ENCODE measurements around the gene NDUFS6. TPM values are rescaled to one million over a fixed set of nuclear protein-coding genes. Genes with fewer than 3 reads are reported as not detected.

The NDUFS6 gene
- total RNA-seq, 1 experiment from 2014 or later: 104 TPM

DNA sequence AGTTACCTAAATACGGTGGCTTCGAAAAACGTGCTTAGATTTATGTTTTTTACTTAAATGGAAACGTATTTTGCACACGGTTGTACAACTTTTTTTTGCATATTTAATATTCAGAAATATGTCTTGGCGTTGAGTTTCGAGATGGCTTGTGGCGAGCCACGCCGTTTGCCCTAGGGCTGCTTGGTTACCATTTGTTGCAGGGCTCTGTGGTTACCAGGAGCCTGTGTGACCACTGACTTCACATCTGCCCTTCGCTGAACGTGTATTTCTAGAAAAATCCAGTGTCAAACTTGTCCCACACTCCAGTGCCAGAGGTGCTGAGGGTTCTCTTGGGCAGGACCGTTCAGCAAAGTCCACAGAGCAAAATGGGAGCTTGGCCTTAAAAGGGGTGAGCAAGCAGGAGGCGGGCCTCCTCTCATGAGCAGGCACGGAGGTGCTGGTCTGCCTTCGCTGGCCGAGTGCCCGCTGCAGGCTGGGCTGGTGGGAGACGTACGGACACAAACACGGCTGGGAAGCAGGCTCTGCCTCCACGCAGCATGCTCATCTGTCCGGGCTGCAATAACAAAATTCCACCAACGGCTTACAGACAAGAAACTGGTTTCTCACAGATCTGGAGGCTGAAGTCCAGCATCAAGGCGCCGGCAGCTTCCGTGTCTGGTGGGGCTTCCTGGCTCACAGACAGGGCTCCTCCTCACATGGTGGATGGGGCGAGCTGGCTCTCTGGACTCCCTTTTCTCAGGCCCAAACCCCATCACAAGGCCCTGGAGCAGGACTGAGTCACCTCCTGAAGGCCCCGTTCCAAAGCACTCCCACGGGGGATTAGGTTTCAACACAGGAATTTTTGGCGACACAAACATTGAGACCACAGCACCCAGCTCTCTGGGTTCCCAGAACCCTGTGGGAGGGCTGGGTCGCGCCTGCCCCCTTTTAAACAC lies 7.0 kb upstream of the NDUFS6 start:
- no peak overlapping the region for H3K4me3 ChIP-seq (ENCODE audit: low read length)
- peak overlapping the region; percentile 21; the same call in 1 of the 2 replicates for H3K9ac ChIP-seq (ENCODE audit: low read length)
- TF ChIP-seq, protein P1, sequence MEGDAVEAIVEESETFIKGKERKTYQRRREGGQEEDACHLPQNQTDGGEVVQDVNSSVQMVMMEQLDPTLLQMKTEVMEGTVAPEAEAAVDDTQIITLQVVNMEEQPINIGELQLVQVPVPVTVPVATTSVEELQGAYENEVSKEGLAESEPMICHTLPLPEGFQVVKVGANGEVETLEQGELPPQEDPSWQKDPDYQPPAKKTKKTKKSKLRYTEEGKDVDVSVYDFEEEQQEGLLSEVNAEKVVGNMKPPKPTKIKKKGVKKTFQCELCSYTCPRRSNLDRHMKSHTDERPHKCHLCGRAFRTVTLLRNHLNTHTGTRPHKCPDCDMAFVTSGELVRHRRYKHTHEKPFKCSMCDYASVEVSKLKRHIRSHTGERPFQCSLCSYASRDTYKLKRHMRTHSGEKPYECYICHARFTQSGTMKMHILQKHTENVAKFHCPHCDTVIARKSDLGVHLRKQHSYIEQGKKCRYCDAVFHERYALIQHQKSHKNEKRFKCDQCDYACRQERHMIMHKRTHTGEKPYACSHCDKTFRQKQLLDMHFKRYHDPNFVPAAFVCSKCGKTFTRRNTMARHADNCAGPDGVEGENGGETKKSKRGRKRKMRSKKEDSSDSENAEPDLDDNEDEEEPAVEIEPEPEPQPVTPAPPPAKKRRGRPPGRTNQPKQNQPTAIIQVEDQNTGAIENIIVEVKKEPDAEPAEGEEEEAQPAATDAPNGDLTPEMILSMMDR (conservative IDR thresholded peaks at IDR 0.05; ENCODE audit: low read depth, low read length): no peak
- TF ChIP-seq EZH2phosphoT487 (IDR thresholded peaks at IDR 0.05; ENCODE audit: borderline replicate concordance, low read length): no peak
- TF ChIP-seq EZH2 (IDR thresholded peaks at IDR 0.05; ENCODE audit: low read length, unreplicated experiment): no peak
- H3K9me2 ChIP-seq (replicated peaks; ENCODE audit: low read length): no peaks in the 10 kb centered on the region
- H3K36me3 ChIP-seq (ENCODE audit: low read depth, low read length): peaks cover 17% of the 10 kb centered on the region
- H3K27ac ChIP-seq (ENCODE audit: low read length): peak overlapping the region; percentile 70
- no peaks in the 10 kb centered on the region for H3K27me3 ChIP-seq (ENCODE audit: low read length)
- ChIA-PET CTCF (no interaction called here), POLR2A (ENCODE audit: unreplicated experiment) (no interaction called here)
- peaks cover 12% of the 10 kb centered on the region; the same call in 1 of the 2 replicates for H4K20me1 ChIP-seq (ENCODE audit: low read length)
- intact Hi-C loops (cut with micrococcal nuclease): no loop called here
- DNase-seq (peak; percentile 80), ATAC-seq (peak; percentile 44)
- peak overlapping the region; percentile 35 for H3K4me2 ChIP-seq (ENCODE audit: low read length)
- H3F3A ChIP-seq (ENCODE audit: low read length, unreplicated experiment): no peaks in the 10 kb centered on the region
- no peaks in the 10 kb centered on the region for H3K9me3 ChIP-seq (ENCODE audit: low read length)
- H3K79me2 ChIP-seq (ENCODE audit: low read length): peaks cover 27% of the 10 kb centered on the region
- BruUV-seq (replicated peaks): no TSS peak
- H2AFZ ChIP-seq (ENCODE audit: low read length): no peak overlapping the region
- H3K4me1 ChIP-seq (ENCODE audit: insufficient read depth, low read length): peaks cover 68% of the 10 kb centered on the region

DNA sequence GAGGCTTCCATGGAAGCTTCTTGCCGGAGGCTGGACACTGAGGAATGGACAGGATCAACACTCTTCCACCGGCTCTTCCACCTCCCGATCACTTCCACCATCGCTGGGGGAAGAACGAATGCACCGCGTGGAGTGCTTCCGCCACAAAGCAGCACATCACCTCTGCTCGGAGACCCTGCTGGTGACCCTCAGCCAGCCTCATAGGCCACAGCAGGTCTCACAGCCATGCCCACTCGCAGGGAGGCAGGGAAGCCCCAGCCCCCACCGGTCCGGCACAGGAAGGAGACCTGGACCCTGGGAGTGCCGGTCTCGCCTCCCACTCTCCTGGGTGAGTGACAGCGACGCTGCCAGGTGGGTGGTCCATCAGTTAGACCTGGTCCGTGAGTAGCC lies 6.3 kb upstream of the NDUFS6 start:
- Histone ChIP-seq H3K4me1 (ENCODE audit: insufficient read depth, low read length) (peaks cover 62% of the 10 kb centered on the region), H3K27ac (ENCODE audit: low read length) (peak overlapping the region; percentile 63), H3K27me3 (ENCODE audit: low read length) (no peaks in the 10 kb centered on the region), H3K9me2 (replicated peaks; ENCODE audit: low read length) (no peaks in the 10 kb centered on the region), H4K20me1 (ENCODE audit: low read length) (peaks cover 12% of the 10 kb centered on the region; the same call in 1 of the 2 replicates), H3K9ac (ENCODE audit: low read length) (peak overlapping the region; percentile 20; the same call in 1 of the 2 replicates), H3K4me3 (ENCODE audit: low read length) (no peak overlapping the region), H3F3A (ENCODE audit: low read length, unreplicated experiment) (no peaks in the 10 kb centered on the region), H3K79me2 (ENCODE audit: low read length) (peaks cover 30% of the 10 kb centered on the region), H3K4me2 (ENCODE audit: low read length) (peak overlapping the region; percentile 35), H2AFZ (ENCODE audit: low read length) (no peak overlapping the region), H3K9me3 (ENCODE audit: low read length) (no peaks in the 10 kb centered on the region), H3K36me3 (ENCODE audit: low read depth, low read length) (peaks cover 17% of the 10 kb centered on the region)
- no TSS peak for BruUV-seq (replicated peaks)
- intact Hi-C loops (cut with micrococcal nuclease): no loop called here
- no peak for DNase-seq
- no peak for TF ChIP-seq EZH2phosphoT487 (IDR thresholded peaks at IDR 0.05; ENCODE audit: borderline replicate concordance, low read length)
- TF ChIP-seq EZH2 (IDR thresholded peaks at IDR 0.05; ENCODE audit: low read length, unreplicated experiment): no peak
- TF ChIP-seq, protein P1 (conservative IDR thresholded peaks at IDR 0.05; ENCODE audit: low read depth, low read length): no peak
- ChIA-PET CTCF (no interaction called here), POLR2A (ENCODE audit: unreplicated experiment) (no interaction called here)
- ATAC-seq: no peak

DNA sequence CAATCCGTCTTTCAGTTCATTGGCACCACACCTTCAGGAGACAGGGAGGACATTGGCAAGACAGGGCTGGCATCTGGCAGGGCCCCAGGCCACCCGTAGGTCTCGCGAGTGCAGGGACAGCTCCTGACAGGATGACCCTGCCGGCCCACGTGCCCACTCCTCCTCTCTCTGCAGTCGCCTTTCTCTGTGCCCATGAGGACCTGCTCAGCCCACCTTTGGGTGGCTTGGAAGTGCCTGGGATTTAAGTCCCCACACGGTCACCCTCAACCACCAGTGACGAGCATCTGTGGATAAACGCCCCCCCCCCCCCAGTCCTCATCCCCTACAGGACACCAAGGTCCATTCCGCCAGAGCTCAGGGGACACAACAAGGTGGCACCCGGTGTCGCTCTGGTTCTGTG lies 5.7 kb upstream of the NDUFS6 start:
- Histone ChIP-seq H3K9me3 (ENCODE audit: low read length) (no peaks in the 10 kb centered on the region), H2AFZ (ENCODE audit: low read length) (no peak overlapping the region), H3F3A (ENCODE audit: low read length, unreplicated experiment) (no peaks in the 10 kb centered on the region), H3K9ac (ENCODE audit: low read length) (no peak overlapping the region), H3K9me2 (replicated peaks; ENCODE audit: low read length) (no peaks in the 10 kb centered on the region), H4K20me1 (ENCODE audit: low read length) (peaks cover 12% of the 10 kb centered on the region; the same call in 1 of the 2 replicates), H3K4me3 (ENCODE audit: low read length) (no peak overlapping the region), H3K27ac (ENCODE audit: low read length) (no peak overlapping the region), H3K4me1 (ENCODE audit: insufficient read depth, low read length) (peaks cover 56% of the 10 kb centered on the region), H3K4me2 (ENCODE audit: low read length) (no peak overlapping the region), H3K36me3 (ENCODE audit: low read depth, low read length) (peaks cover 17% of the 10 kb centered on the region), H3K27me3 (ENCODE audit: low read length) (no peaks in the 10 kb centered on the region), H3K79me2 (ENCODE audit: low read length) (peaks cover 36% of the 10 kb centered on the region)
- POLR2A ChIA-PET (ENCODE audit: unreplicated experiment): no interaction called here
- intact Hi-C loops (cut with micrococcal nuclease): no loop called here
- CTCF ChIA-PET: no interaction called here
- BruUV-seq (replicated peaks): no TSS peak
- TF ChIP-seq, protein P1 (conservative IDR thresholded peaks at IDR 0.05; ENCODE audit: low read depth, low read length): no peak
- TF ChIP-seq EZH2phosphoT487 (IDR thresholded peaks at IDR 0.05; ENCODE audit: borderline replicate concordance, low read length): no peak
- TF ChIP-seq EZH2 (IDR thresholded peaks at IDR 0.05; ENCODE audit: low read length, unreplicated experiment): no peak
- DNase-seq: no peak
- ATAC-seq: no peak
